Gastroesophageal sphincter (tissue), 4 donors: ENCODE data around the gene GAMT. TPM values are rescaled to one million over a fixed set of nuclear protein-coding genes. Genes with fewer than 3 reads are reported as not detected.
A peak's percentile ranks its signal among the peaks of the same experiment; 100 is the strongest.
"Not testable (repeated sequence)": the region's sequence is repeated elsewhere in the genome, so short reads cannot be mapped to it uniquely, and the experiment has no call there.

ENCODE experiments used
- ATAC-seq: fragments of 150-250 bp; one replicate; pipeline ENCODE4 v1.9.1; 2016; ENCODE audit warnings: mild to moderate bottlenecking, moderate library complexity
- H3K27ac ChIP-seq, 4 donors: fragments of 200-600 bp; sonication (generic) in 3 of 4; 1 replicate in 3 of 4; 2 replicates in 1 of 4; pipeline ENCODE4 v1.5.1; 2016 to 2019
- H3K27me3 ChIP-seq: fragments of 200-600 bp; sonication (generic); one replicate; pipeline ENCODE4 v1.5.1; 2019
- H3K36me3 ChIP-seq, 2 donors: fragments of 200-600 bp; sonication (generic); one replicate each; pipeline ENCODE4 v1.5.1; 2019; ENCODE audit warnings: control low read depth in 1 of 2
- H3K4me1 ChIP-seq, 3 donors: fragments of 200-600 bp; sonication (generic); 1 replicate in 2 of 3; 2 replicates in 1 of 3; pipeline ENCODE4 v1.5.1; 2016 to 2019; ENCODE audit warnings: control low read depth in 2 of 3
- H3K4me3 ChIP-seq, 2 donors: fragments of 200-600 bp; sonication (generic); one replicate each; pipeline ENCODE4 v1.5.1; 2019; ENCODE audit warnings: mild to moderate bottlenecking in 1 of 2, moderate library complexity in 1 of 2
- H3K9me3 ChIP-seq, 3 donors: fragments of 200-600 bp; sonication (generic); one replicate each; pipeline ENCODE4 v1.5.1; 2017 to 2019; ENCODE audit warnings: control low read depth in 2 of 3
- CTCF ChIP-seq, 4 experiments: fragments of 200-600 bp in 2 of 4; fragments of 450-650 bp in 2 of 4; sonication (generic) in 1 of 4; IDR thresholded peaks; one replicate each; pipeline ENCODE4 v1.5.1; 2017 to 2019; ENCODE audit warnings: antibody characterized with exemption in 4 of 4, mild to moderate bottlenecking in 2 of 4, moderate library complexity in 2 of 4
- EP300 ChIP-seq: sonication (generic); formaldehyde crosslinking; IDR thresholded peaks from one replicate; pipeline ENCODE4 v1.6.1; 2017; ENCODE audit warnings: antibody characterized with exemption, mild to moderate bottlenecking
- POLR2A ChIP-seq, 2 donors: fragments of 450-650 bp; IDR thresholded peaks; one replicate each; pipeline ENCODE4 v1.6.1; 2017; ENCODE audit warnings: antibody characterized with exemption in 2 of 2, mild to moderate bottlenecking in 2 of 2, moderate library complexity in 1 of 2
- POLR2AphosphoS5 ChIP-seq: sonication (generic); formaldehyde crosslinking; IDR thresholded peaks from one replicate; pipeline ENCODE4 v1.6.1; 2017; ENCODE audit warnings: antibody characterized with exemption
- WGBS, 2 donors: methylation state at CpG; one replicate each; pipeline ENCODE4 v1.1.5; 2018; ENCODE audit warnings: low coverage in 1 of 2; 5-methylcytosine and 5-hydroxymethylcytosine counted together
- total RNA-seq, 4 donors: library from RNA; depleted of rRNA; stranded (reverse); fragments of >200 nt; gene quantifications; one replicate each; pipeline ENCODE4 v1.1.0, GENCODE V29; 2016

GAMT gene
- total RNA-seq, 4 donors from 2014 or later, result 10.4 to 14.7 (median 10.9) TPM

- ATAC-seq, result peak; percentile 26
- H3K4me3 ChIP-seq, result no peak overlapping the region
- no peaks in the 10 kb centered on the region for H3K27me3 ChIP-seq
- H3K4me1 ChIP-seq, result peaks cover 0 to 22% (median 6%) of the 10 kb centered on the region in 3 donors
- no peak overlapping the region for H3K27ac ChIP-seq
- no peaks in the 10 kb centered on the region for H3K9me3 ChIP-seq
- H3K36me3 ChIP-seq, result peaks cover 0 to 91% of the 10 kb centered on the region in 2 donors
- whole genome bisulfite sequencing, 2 donors, result 73 to 83% methylated on average over 6 to 13 of the region's 16 CpGs
- TF ChIP-seq CTCF (IDR thresholded peaks at IDR 0.05), result no peak
- no peak for TF ChIP-seq POLR2A (IDR thresholded peaks at IDR 0.05)
- TF ChIP-seq POLR2AphosphoS5, result no peak
These were observed 21.0 kb upstream of the GAMT start for GRCh38 chr19:1422360-1422759.

GRCh38 chr19:1421958-1422305 is 20.6 kb upstream of the GAMT start:
- Histone ChIP-seq H3K36me3 (peaks cover 0 to 87% of the 10 kb centered on the region in 2 donors), H3K4me3 (no peak overlapping the region), H3K27me3 (no peaks in the 10 kb centered on the region), H3K9me3 (no peaks in the 10 kb centered on the region), H3K27ac (no peak overlapping the region), H3K4me1 (peaks cover 0 to 27% (median 10%) of the 10 kb centered on the region in 3 donors)
- no peak for ATAC-seq
- TF ChIP-seq CTCF (IDR thresholded peaks at IDR 0.05) (no peak), POLR2A (IDR thresholded peaks at IDR 0.05) (no peak), POLR2AphosphoS5 (no peak), EP300 (no peak)
- 80% methylated on average over 1 of the region's 22 CpGs; no CpG with 5 or more reads in 1 of the 2 donors for WGBS, 2 donors

- Histone ChIP-seq H3K36me3 (peaks cover 0 to 82% of the 10 kb centered on the region in 2 donors), H3K4me3 (no peak overlapping the region), H3K4me1 (peaks cover 0 to 32% (median 16%) of the 10 kb centered on the region in 3 donors), H3K27ac (no peak overlapping the region), H3K9me3 (no peaks in the 10 kb centered on the region), H3K27me3 (no peaks in the 10 kb centered on the region)
- 92% methylated on average over 9 of the region's 37 CpGs; no CpG with 5 or more reads in 1 of the 2 donors for WGBS, 2 donors
- no peak for ATAC-seq
- TF ChIP-seq CTCF (IDR thresholded peaks at IDR 0.05) (no peak), POLR2A (IDR thresholded peaks at IDR 0.05) (no peak), POLR2AphosphoS5 (no peak)
These were observed 20.0 kb upstream of the GAMT start for GRCh38 chr19:1421218-1421957.

DNA sequence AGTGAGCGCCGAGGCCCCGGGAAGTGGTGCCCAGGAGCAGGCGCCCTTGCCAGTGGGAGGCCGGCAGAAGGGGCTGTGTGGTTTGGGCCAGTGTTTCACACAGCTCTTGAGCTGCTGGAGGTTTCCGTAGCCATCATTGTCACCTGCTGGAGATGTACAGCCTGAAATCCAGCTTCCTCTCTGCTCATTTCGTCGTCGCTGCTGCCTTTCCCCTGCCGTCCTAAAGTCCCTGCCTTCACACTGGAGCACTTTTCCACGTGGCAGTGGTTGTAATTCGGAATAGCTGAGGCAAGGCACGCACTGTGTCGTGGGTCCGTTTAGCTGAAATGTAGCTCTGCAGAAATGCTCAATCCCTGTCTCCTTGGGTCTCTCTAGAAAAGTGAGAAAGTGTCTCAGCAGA is 19.2 kb upstream of the GAMT start:
- Histone ChIP-seq H3K4me1 (peaks cover 0 to 40% (median 24%) of the 10 kb centered on the region in 3 donors), H3K9me3 (no peaks in the 10 kb centered on the region), H3K36me3 (peaks cover 0 to 74% of the 10 kb centered on the region in 2 donors), H3K4me3 (no peak overlapping the region), H3K27me3 (no peaks in the 10 kb centered on the region), H3K27ac (no peak overlapping the region)
- WGBS, 2 donors, result 90% methylated on average over 8 of the region's 15 CpGs; no CpG with 5 or more reads in 1 of the 2 donors
- TF ChIP-seq EP300, result no peak
- TF ChIP-seq POLR2A (IDR thresholded peaks at IDR 0.05), result no peak
- TF ChIP-seq CTCF (IDR thresholded peaks at IDR 0.05), result no peak
- no peak for TF ChIP-seq POLR2AphosphoS5
- ATAC-seq, result no peak

- ATAC-seq, H3K4me3 ChIP-seq, H3K27ac ChIP-seq, H3K9me3 ChIP-seq, H3K27me3 ChIP-seq: not testable (repeated sequence)
- H3K4me1 ChIP-seq, result peaks cover 0 to 45% (median 27%) of the 10 kb centered on the region in 3 donors
- no CpG with 5 or more reads among the region's 43 CpGs for WGBS, 2 donors
- peaks cover 0 to 69% of the 10 kb centered on the region in 2 donors for H3K36me3 ChIP-seq
These were observed 18.7 kb upstream of the GAMT start for GRCh38 chr19:1420085-1420484.
